MG63 (cell line): Measurements from ENCODE around the gene ANKRD13B. TPM values are rescaled to one million over a fixed set of nuclear protein-coding genes. Genes with fewer than 3 reads are reported as not detected.

Experiments
- total RNA-seq: library from RNA; depleted of rRNA; stranded (reverse); fragments of >200 nt; shearing (Covaris generic); gene quantifications from 2 replicates; pipeline ENCODE4 v1.2.3, GENCODE V29; 2014; ENCODE audit warnings: low replicate concordance; rRNA removed

Gene ANKRD13B
- total RNA-seq, 1 experiment from 2014 or later: 12.1 TPM

Other genes with a start within 250 kb of the ANKRD13B start
- 15.7 and 34.6 TPM in 2 replicates for gene TAOK1, start 202.8 kb upstream of the ANKRD13B start, total RNA-seq
- gene ABHD15, start 26.1 kb upstream of the ANKRD13B start, total RNA-seq: 7.8 and 8.9 TPM in 2 replicates
- 28.6 and 48.8 TPM in 2 replicates for gene TP53I13, start 24.4 kb upstream of the ANKRD13B start, total RNA-seq
- gene GIT1, start 3.5 kb upstream of the ANKRD13B start, total RNA-seq: 17.1 and 36.4 TPM in 2 replicates
- gene CORO6, start 29.8 kb downstream of the ANKRD13B start, total RNA-seq: 1.2 TPM in 1 of 2 replicates, not detected in the other